Renal pelvis (tissue), 4 donors: Measurements from ENCODE around the gene AMZ1. TPM values are rescaled to one million over a fixed set of nuclear protein-coding genes. Genes with fewer than 3 reads are reported as not detected.
"Not testable (repeated sequence)": the region's sequence is repeated elsewhere in the genome, so short reads cannot be mapped to it uniquely, and the experiment has no call there.

ENCODE experiments used
- DNase-seq: peaks from one replicate; pipeline ENCODE4 v3.0.0-alpha.2; 2013
- polyA plus RNA-seq, 3 donors: library from polyadenylated mRNA; unstranded; fragments of 120-200 nt; gene quantifications; one replicate each; pipeline ENCODE4 v1.2.1, GENCODE V29; 2013; ENCODE audit not compliant: insufficient read length in 3 of 3

The AMZ1 gene
- polyA plus RNA-seq, 3 donors = 0.21 to 0.43 (median 0.43) TPM

DNA sequence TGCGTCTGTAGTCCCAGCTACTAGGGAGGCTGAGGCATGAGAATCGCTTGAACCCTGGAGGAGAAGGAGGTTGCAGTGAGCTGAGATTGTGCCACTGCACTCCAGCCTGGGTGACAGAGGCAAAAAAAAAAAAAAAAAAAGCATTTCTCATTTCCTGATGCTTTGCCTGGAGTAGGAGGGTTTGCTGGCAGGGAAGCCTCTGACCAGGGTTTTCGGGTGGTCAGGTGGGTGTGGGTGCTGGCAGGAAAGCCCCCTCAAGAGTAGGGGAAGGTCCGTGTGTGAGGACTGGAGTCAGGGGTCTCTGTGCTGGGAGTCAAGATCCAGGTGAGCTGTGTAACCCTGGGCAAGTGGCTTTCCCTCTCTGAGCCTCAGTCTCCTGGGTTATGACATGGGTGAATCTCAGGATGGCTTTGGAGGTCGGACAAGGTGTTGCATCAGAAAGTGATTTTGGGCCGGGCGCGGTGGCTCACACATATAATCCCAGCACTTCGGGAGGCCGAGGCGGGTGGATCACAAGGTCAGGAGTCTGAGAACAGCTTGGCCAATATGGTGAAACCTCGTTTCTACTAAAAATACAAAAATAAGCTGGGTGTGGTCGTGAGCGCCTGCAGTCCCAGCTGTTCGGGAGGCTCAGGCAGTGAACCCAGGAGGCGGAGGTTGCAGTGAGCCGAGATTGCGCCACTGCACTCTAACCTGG lies 3.2 kb downstream of the AMZ1 start:
- no peak for DNase-seq

GRCh38 chr7:2691932-2692439 lies 4.0 kb downstream of the AMZ1 start:
- not testable (repeated sequence) for DNase-seq

GRCh38 chr7:2692543-2692942 lies 4.5 kb downstream of the AMZ1 start:
- DNase-seq = no peak

- DNase-seq = not testable (repeated sequence)
Measured at GRCh38 chr7:2693420-2694121, 5.6 kb downstream of the AMZ1 start.

GRCh38 chr7:2694122-2694436 lies 6.1 kb downstream of the AMZ1 start:
- DNase-seq = not testable (repeated sequence)

DNA sequence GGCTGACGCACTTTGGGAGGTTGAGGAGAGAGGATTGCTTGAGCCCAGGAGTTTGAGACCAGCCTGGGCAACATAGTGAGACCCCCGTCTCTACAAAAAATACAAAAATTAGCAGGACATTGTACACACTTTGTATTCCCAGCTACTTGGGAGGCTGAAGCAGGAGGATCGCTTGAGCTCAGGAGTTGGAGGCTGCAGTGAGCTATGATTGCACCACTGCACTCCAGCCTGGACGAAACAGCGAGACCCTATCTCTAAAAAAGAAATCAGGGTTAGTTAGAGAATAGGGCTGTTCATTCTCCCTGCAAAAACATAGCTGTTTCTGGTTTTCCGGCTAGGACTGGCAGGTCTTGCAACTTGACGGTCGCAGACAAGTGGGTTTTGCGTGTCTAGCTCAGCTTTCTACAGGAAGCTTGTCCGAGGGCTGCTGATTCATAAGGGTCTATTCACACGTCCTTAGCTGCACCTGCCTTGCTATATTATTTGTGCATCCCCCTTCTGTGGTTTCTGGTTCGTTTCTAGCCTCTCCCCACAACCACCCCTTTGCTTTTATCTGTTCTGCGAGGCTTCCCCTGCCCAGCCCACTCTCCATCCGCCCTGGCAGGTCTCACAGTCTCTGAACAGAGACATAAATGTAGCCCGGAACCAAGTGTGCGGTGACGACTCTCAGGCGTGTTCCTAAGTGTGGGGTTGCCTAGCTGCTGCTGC lies 10.7 kb downstream of the AMZ1 start:
- no peak for DNase-seq

GRCh38 chr7:2699289-2699620 lies 11.3 kb downstream of the AMZ1 start:
- DNase-seq = no peak

DNA sequence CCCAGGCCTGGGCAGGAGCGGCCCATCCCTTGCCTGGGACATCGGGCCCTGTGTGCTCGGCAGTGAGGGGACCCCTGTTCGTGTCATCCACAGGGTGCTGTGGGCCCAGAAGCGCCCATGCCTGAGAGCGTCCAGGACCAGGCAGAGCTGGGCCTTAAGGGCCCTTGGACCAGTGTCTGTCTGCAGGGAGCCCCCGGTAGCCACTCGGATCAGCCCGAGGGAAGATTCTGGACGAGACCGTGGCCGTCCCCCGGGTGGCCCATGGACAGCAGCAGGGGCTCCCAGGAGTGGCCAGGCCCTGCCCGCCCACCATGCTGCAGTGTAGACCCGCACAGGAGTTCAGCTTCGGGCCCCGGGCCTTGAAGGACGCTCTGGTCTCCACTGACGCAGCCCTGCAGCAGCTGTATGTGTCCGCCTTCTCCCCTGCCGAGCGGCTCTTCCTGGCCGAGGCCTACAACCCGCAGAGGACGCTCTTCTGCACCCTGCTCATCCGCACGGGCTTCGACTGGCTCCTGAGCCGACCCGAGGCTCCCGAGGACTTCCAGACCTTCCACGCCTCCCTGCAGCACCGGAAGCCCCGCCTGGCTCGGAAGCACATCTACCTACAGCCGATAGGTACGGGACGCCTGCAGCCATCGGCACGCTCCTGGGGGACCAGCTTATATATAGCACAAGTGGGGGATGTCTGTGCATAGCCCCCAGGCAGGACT lies 12.3 kb downstream of the AMZ1 start:
- DNase-seq = no peak

DNA sequence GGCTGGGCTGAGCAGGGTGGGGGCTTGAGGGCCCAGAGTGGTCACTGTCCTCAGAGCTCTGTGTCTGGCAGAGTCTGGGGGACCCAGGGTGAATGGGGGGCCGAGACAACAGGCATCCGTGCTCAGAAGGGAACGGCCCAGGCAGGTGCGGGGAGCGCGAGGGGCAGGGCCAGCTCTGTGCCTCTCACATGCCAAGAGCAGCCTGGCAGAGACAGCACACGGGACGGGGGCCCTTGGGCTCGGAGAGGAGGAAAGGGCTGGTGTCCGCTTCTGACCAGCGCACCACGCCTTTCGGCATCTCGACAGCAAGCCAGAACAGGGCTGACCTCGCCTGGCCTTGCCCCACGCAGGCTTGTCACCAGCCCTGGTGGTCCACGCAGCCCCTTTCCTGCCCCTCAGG lies 13.4 kb downstream of the AMZ1 start:
- DNase-seq = no peak

DNA sequence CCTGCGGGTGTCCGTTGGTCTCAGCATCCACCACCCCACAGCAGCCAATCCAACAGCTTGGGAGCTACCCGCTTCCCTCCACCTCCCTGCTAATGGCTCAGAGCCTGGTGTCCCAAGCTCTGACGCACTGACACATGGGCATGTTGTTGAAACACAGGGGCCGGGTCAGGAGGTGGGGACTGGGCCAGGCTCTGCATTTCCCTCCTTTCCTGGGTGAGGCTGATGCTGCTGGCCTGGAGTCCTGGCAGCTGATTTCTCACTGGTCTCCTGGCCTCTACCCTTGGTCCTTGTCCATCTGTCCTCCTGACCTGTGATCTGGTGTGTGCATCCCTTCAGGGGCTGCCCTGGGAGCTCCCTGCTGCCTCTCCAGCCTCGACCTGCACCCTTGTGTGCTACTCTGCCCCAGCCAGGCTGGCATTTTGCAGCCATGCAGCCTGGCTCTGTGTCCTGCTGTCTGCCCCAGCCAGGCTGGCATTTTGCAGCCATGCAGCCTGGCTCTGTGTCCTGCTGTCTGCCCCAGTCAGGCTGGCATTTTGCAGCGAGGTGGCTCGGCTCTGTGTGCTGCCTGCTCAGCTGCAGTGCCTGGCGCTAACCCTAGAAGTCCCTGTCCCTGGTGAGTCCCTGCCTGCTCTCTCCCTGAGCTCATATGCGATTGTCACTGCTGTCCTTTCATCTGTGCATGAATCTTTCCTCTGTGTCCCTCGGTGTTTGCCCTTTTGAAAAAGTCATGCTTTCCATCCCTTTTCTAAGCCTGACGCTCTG lies 14.0 kb downstream of the AMZ1 start:
- DNase-seq = no peak

- DNase-seq = no peak
Measured at GRCh38 chr7:2702594-2702957, 14.6 kb downstream of the AMZ1 start.

- DNase-seq = no peak
Measured at GRCh38 chr7:2705371-2706096, 17.5 kb downstream of the AMZ1 start.

- DNase-seq = no peak
Measured at GRCh38 chr7:2706685-2707126, 18.7 kb downstream of the AMZ1 start.

GRCh38 chr7:2707481-2707880 lies 19.5 kb downstream of the AMZ1 start:
- no peak for DNase-seq

GRCh38 chr7:2708041-2708440 lies 20.0 kb downstream of the AMZ1 start:
- no peak for DNase-seq

DNA sequence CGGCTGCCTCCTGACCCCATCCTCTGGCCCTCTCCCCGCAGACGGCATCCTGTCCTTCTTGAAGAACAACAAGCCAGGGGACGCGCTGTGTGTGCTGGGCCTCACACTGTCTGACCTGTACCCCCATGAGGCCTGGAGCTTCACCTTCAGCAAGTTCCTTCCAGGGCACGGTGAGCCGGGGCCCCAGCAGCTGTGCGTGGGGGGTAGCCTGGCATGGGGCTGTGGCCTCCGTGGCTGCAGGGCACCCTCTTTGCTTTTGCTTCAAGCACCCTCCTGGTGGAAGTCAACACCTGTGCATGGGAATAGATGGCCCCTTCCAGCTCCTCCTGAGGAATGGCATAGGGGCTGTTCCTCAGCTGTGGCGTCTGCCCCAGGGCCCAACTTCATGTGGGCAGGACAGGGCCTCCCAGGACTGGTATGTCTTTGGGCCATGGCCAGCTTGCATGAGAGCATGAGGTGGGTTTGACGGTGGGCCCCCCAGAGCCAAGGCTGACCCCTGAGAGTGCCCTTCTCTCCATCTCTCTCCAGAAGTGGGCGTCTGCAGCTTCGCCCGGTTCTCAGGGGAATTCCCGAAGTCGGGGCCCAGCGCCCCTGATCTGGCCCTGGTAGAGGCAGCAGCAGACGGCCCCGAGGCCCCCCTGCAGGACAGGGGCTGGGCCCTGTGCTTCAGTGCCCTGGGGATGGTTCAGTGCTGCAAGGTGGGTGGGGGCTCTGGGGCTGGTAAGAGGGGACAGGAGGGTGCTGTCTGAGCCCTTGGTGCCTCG lies 20.7 kb downstream of the AMZ1 start:
- DNase-seq = no peak

- DNase-seq = no peak
Measured at GRCh38 chr7:2709553-2710285, 21.7 kb downstream of the AMZ1 start.

- no peak for DNase-seq
Measured at GRCh38 chr7:2710286-2710655, 22.3 kb downstream of the AMZ1 start.

- DNase-seq = no peak
Measured at GRCh38 chr7:2710901-2711551, 23.0 kb downstream of the AMZ1 start.
